ENCODE data around the gene PAOX. TPM values are rescaled to one million over a fixed set of nuclear protein-coding genes. Genes with fewer than 3 reads are reported as not detected.

PAOX gene
- total and polyA plus RNA-seq, 2 donors from 2014 or later = 7.0 to 14.4 TPM

DNA sequence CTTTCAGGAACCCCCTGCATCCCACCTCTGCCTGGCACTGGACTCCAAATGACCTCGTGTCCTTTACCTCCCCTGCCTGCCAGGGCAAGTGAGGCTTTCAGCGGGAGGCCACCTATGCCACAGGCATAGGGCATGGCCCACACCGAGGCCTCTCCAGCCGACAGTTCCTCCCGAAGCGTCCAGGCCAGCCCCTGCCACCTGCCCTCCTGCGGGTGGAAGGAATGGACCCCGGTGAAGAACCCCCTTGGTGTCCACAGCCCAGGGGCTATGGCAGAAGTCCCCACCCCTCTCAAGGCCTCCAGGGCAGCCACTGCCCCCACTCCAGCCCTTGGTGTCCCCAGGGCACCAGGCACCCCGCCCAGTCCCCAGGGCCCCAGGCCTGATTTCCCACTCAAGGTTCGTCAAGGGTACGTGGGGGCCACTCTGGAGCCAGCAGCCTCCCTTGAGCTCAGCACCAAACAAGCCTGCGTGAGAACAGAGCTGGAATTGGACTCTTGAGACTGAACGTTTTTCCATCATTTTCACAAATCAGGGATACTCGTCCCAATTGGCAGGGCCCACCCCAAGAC, 24.3 kb upstream of the PAOX start:
- DNase-seq (no peak), FAIRE-seq (no peak)

DNA sequence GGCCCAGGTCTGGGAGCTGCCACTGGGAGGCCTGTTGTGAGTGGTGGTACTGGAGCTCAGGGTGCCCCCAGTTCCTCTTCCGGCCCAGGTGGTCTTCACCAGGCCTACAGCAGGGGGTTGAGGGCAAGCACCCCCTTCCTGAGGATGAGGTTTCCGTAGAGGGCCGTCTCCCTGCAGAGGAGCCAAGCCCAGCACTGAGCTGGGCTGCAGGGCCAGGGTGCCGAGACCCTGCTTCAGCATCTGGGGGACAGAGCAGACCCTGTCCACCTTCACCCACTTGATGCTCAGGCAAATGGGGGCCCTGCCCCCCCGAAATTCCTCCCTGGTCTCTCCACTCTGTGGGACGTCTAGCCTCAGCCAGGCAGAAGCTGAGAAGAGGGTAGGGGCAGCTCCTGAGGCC, 23.8 kb upstream of the PAOX start:
- DNase-seq (no peak), FAIRE-seq (no peak)
- Histone ChIP-seq H3K9ac (ENCODE audit: low read length in 3 of 3) (no peak overlapping the region), H3K4me1 (ENCODE audit: control insufficient read depth in 2 of 3, insufficient read depth in 2 of 3, low read depth in 1 of 3, low read length in 3 of 3) (peaks cover 0 to 11% (median 0%) of the 10 kb centered on the region in 3 donors), H3K27me3 (ENCODE audit: control insufficient read depth, insufficient read depth, low read length) (no peaks in the 10 kb centered on the region), H3K4me3 (ENCODE audit: low read length in 3 of 3) (no peak overlapping the region), H3K9me3 (ENCODE audit: control insufficient read depth in 2 of 3, insufficient read depth in 1 of 3, low read length in 3 of 3) (no peaks in the 10 kb centered on the region), H3K27ac (ENCODE audit: low read depth in 2 of 2, low read length in 2 of 2) (no peak overlapping the region), H3K36me3 (ENCODE audit: control insufficient read depth in 2 of 3, insufficient read depth in 3 of 3, low read length in 3 of 3) (no peaks in the 10 kb centered on the region)
- intact Hi-C loops (cut with DNase I) = no loop called here
- TF ChIP-seq, protein P1, sequence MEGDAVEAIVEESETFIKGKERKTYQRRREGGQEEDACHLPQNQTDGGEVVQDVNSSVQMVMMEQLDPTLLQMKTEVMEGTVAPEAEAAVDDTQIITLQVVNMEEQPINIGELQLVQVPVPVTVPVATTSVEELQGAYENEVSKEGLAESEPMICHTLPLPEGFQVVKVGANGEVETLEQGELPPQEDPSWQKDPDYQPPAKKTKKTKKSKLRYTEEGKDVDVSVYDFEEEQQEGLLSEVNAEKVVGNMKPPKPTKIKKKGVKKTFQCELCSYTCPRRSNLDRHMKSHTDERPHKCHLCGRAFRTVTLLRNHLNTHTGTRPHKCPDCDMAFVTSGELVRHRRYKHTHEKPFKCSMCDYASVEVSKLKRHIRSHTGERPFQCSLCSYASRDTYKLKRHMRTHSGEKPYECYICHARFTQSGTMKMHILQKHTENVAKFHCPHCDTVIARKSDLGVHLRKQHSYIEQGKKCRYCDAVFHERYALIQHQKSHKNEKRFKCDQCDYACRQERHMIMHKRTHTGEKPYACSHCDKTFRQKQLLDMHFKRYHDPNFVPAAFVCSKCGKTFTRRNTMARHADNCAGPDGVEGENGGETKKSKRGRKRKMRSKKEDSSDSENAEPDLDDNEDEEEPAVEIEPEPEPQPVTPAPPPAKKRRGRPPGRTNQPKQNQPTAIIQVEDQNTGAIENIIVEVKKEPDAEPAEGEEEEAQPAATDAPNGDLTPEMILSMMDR (IDR thresholded peaks at IDR 0.05; ENCODE audit: borderline replicate concordance, extremely low read depth, insufficient read depth) = no peak

More for the DNA sequence above, 24.3 kb upstream of the PAOX start:
- Histone ChIP-seq H3K9me3 (ENCODE audit: control insufficient read depth in 2 of 3, insufficient read depth in 1 of 3, low read length in 3 of 3) (no peaks in the 10 kb centered on the region), H3K4me1 (ENCODE audit: control insufficient read depth in 2 of 3, insufficient read depth in 2 of 3, low read depth in 1 of 3, low read length in 3 of 3) (peaks cover 0 to 9% (median 0%) of the 10 kb centered on the region in 3 donors), H3K36me3 (ENCODE audit: control insufficient read depth in 2 of 3, insufficient read depth in 3 of 3, low read length in 3 of 3) (no peaks in the 10 kb centered on the region), H3K27me3 (ENCODE audit: control insufficient read depth, insufficient read depth, low read length) (no peaks in the 10 kb centered on the region), H3K27ac (ENCODE audit: low read depth in 2 of 2, low read length in 2 of 2) (no peak overlapping the region), H3K9ac (ENCODE audit: low read length in 3 of 3) (no peak overlapping the region), H3K4me3 (ENCODE audit: low read length in 3 of 3) (no peak overlapping the region)
- intact Hi-C loops (cut with DNase I) = no loop called here
- TF ChIP-seq, protein P1 (IDR thresholded peaks at IDR 0.05; ENCODE audit: borderline replicate concordance, extremely low read depth, insufficient read depth) = no peak

DNA sequence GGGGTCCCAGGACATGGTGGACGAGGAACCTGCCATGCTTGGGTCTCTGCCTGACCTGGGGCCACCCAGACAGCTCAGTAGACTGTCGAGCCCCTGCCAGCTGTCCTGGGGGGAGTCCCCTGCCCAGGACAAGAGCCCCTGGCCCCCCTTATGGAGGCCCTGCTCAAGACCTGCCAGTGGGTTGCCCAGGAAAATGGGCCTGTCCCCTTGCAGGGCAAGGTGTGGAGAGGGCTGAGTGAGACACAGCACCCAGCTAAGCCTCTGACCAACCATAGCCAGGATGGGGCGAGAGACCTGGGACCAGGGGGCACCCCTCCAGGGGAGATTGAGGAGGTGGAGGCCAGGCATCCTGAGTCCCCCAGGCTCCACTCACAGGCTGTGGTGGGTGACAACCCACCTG, 23.1 kb upstream of the PAOX start:
- Histone ChIP-seq H3K4me3 (ENCODE audit: low read length in 3 of 3) (no peak overlapping the region), H3K9me3 (ENCODE audit: control insufficient read depth in 2 of 3, insufficient read depth in 1 of 3, low read length in 3 of 3) (no peaks in the 10 kb centered on the region), H3K27ac (ENCODE audit: low read depth in 2 of 2, low read length in 2 of 2) (no peak overlapping the region), H3K9ac (ENCODE audit: low read length in 3 of 3) (no peak overlapping the region), H3K4me1 (ENCODE audit: control insufficient read depth in 2 of 3, insufficient read depth in 2 of 3, low read depth in 1 of 3, low read length in 3 of 3) (peaks cover 0 to 11% (median 0%) of the 10 kb centered on the region in 3 donors), H3K27me3 (ENCODE audit: control insufficient read depth, insufficient read depth, low read length) (no peaks in the 10 kb centered on the region), H3K36me3 (ENCODE audit: control insufficient read depth in 2 of 3, insufficient read depth in 3 of 3, low read length in 3 of 3) (no peaks in the 10 kb centered on the region)
- intact Hi-C loops (cut with DNase I) = no loop called here
- TF ChIP-seq, protein P1 (IDR thresholded peaks at IDR 0.05; ENCODE audit: borderline replicate concordance, extremely low read depth, insufficient read depth) = no peak
- DNase-seq = no peak
- no peak for FAIRE-seq

Data from kidney (tissue), 14 donors.